Stomach (tissue), 4 donors: Measurements from ENCODE around the gene TBRG1.

ENCODE experiments used
- EP300 ChIP-seq: sonication (generic); formaldehyde crosslinking; IDR thresholded peaks from one replicate; pipeline ENCODE4 v1.6.1; 2017; ENCODE audit warnings: antibody characterized with exemption
- POLR2A ChIP-seq, 4 donors: fragments of 450-650 bp; IDR thresholded peaks; one replicate each; pipeline ENCODE4 v1.6.1; 2016; ENCODE audit warnings: antibody characterized with exemption in 4 of 4, control low read depth in 2 of 4, mild to moderate bottlenecking in 1 of 4, moderate library complexity in 1 of 4
- POLR2AphosphoS5 ChIP-seq, 3 donors: sonication (generic); formaldehyde crosslinking; IDR thresholded peaks; one replicate each; pipeline ENCODE4 v1.6.1; 2016; ENCODE audit warnings: antibody characterized with exemption in 3 of 3
- TF ChIP-seq, protein P1 (sequence below), 7 experiments: fragments of 450-650 bp in 4 of 7; fragments of 200-600 bp in 3 of 7; sonication (generic) in 3 of 7; IDR thresholded peaks; one replicate each; pipeline ENCODE4 v1.5.1; 2016 to 2019; ENCODE audit warnings: antibody characterized with exemption in 7 of 7, control low read depth in 2 of 7, mild to moderate bottlenecking in 1 of 7

DNA sequence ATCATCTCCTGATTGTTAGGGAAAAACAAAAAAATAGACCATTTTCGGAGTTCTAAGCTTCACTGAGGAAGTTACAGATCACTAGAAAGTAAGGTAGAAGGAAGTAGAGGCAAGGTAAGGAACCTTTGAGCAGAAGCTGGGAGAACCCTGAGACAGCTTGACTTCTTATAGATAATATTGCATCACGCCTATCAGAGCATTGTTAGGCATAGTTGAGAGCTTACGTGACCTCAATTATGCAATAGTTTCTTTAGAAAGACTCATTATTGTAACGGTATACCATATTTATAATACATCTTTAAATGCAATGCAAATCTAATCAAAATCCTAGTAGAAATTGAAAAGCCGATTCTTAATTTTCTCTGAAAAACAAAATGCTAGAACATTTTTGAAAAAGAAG lies 4.9 kb downstream of the TBRG1 start:
- TF ChIP-seq, protein P1, sequence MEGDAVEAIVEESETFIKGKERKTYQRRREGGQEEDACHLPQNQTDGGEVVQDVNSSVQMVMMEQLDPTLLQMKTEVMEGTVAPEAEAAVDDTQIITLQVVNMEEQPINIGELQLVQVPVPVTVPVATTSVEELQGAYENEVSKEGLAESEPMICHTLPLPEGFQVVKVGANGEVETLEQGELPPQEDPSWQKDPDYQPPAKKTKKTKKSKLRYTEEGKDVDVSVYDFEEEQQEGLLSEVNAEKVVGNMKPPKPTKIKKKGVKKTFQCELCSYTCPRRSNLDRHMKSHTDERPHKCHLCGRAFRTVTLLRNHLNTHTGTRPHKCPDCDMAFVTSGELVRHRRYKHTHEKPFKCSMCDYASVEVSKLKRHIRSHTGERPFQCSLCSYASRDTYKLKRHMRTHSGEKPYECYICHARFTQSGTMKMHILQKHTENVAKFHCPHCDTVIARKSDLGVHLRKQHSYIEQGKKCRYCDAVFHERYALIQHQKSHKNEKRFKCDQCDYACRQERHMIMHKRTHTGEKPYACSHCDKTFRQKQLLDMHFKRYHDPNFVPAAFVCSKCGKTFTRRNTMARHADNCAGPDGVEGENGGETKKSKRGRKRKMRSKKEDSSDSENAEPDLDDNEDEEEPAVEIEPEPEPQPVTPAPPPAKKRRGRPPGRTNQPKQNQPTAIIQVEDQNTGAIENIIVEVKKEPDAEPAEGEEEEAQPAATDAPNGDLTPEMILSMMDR (IDR thresholded peaks at IDR 0.05): no peak
- TF ChIP-seq EP300 (no peak), POLR2AphosphoS5 (IDR thresholded peaks at IDR 0.05) (no peak), POLR2A (IDR thresholded peaks at IDR 0.05) (no peak)
